Tibial nerve (tissue), 4 donors: ENCODE measurements around the gene CCL16. TPM values are rescaled to one million over a fixed set of nuclear protein-coding genes. Genes with fewer than 3 reads are reported as not detected.

Source experiments
- DNase-seq, 2 donors: peaks; one replicate each; pipeline ENCODE4 v3.0.0-alpha.2; 2019; ENCODE audit warnings: low spot score in 2 of 2
- H3K27ac ChIP-seq, 4 donors: fragments of 200-600 bp; sonication (generic) in 3 of 4; one replicate each; pipeline ENCODE4 v1.5.1; 2017 to 2019; ENCODE audit warnings: mild to moderate bottlenecking in 1 of 4
- H3K27me3 ChIP-seq, 2 donors: fragments of 200-600 bp; sonication (generic) in 1 of 2; one replicate each; pipeline versions ENCODE4 v1.5.1 to v1.6.0; 2017 to 2019
- H3K36me3 ChIP-seq, 3 donors: fragments of 200-600 bp; sonication (generic); one replicate each; pipeline ENCODE4 v1.5.1; 2018 to 2019
- H3K4me1 ChIP-seq, 4 donors: fragments of 200-600 bp; sonication (generic) in 3 of 4; one replicate each; pipeline ENCODE4 v1.5.1; 2017 to 2019
- H3K4me3 ChIP-seq, 4 donors: fragments of 200-600 bp; sonication (generic) in 3 of 4; one replicate each; pipeline ENCODE4 v1.5.1; 2017 to 2019; ENCODE audit warnings: mild to moderate bottlenecking in 1 of 4, moderate library complexity in 1 of 4
- H3K9me3 ChIP-seq, 4 donors: fragments of 200-600 bp; sonication (generic) in 3 of 4; one replicate each; pipeline ENCODE4 v1.5.1; 2017 to 2019
- EP300 ChIP-seq, 2 donors: sonication (generic); formaldehyde crosslinking; IDR thresholded peaks; one replicate each; pipeline ENCODE4 v1.6.1; 2017; ENCODE audit warnings: antibody characterized with exemption in 2 of 2, mild to moderate bottlenecking in 1 of 2
- POLR2A ChIP-seq, 2 donors: fragments of 450-650 bp; IDR thresholded peaks; one replicate each; pipeline ENCODE4 v1.6.1; 2017; ENCODE audit warnings: antibody characterized with exemption in 2 of 2, mild to moderate bottlenecking in 2 of 2, moderate library complexity in 2 of 2
- WGBS, 2 donors: methylation state at CpG; one replicate each; pipeline ENCODE4 v1.1.5; 2018; 5-methylcytosine and 5-hydroxymethylcytosine counted together
- total RNA-seq, 4 donors: library from RNA; depleted of rRNA; stranded (reverse); fragments of >200 nt; gene quantifications; one replicate each; pipeline ENCODE4 v1.1.0, GENCODE V29; 2016
- TF ChIP-seq, protein P1 (sequence below), 5 experiments: fragments of 200-600 bp in 3 of 5; fragments of 450-650 bp in 2 of 5; sonication (generic) in 3 of 5; IDR thresholded peaks; one replicate each; pipeline ENCODE4 v1.5.1; 2016 to 2019; ENCODE audit warnings: antibody characterized with exemption in 5 of 5, mild to moderate bottlenecking in 3 of 5, moderate library complexity in 2 of 5

The CCL16 gene
- total RNA-seq, 4 donors from 2014 or later = not detected

DNA sequence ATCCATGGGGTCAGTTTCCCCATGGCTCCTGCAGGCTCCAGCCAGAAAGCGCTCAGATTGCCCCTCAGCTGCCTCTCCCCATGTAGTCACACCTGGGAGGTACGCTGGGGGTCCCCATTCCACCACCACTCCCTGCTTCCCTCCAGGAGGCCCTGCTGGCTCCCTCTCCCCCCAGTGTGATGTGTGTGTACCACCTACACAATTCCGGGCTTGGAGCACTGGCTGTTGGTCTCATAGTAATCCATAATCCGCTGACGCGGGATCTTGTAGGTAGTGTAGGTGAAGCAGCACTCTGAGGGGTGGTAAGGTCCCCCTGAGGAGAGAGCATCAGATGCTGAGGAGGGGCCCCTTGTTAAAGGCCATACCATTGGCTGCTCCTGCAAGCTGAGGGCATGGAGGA lies 2.8 kb upstream of the CCL16 start:
- WGBS, 2 donors = 90 to 96% methylated on average over 6 of the region's 6 CpGs
- Histone ChIP-seq H3K9me3 (peaks cover 0 to 6% (median 0%) of the 10 kb centered on the region in 4 donors), H3K4me3 (peak overlapping the region in 1 of 4 donors; percentile 28), H3K36me3 (no peaks in the 10 kb centered on the region), H3K4me1 (no peaks in the 10 kb centered on the region), H3K27me3 (no peaks in the 10 kb centered on the region), H3K27ac (no peak overlapping the region)
- no peak for DNase-seq
- TF ChIP-seq EP300 (IDR thresholded peaks at IDR 0.05) = no peak

DNA sequence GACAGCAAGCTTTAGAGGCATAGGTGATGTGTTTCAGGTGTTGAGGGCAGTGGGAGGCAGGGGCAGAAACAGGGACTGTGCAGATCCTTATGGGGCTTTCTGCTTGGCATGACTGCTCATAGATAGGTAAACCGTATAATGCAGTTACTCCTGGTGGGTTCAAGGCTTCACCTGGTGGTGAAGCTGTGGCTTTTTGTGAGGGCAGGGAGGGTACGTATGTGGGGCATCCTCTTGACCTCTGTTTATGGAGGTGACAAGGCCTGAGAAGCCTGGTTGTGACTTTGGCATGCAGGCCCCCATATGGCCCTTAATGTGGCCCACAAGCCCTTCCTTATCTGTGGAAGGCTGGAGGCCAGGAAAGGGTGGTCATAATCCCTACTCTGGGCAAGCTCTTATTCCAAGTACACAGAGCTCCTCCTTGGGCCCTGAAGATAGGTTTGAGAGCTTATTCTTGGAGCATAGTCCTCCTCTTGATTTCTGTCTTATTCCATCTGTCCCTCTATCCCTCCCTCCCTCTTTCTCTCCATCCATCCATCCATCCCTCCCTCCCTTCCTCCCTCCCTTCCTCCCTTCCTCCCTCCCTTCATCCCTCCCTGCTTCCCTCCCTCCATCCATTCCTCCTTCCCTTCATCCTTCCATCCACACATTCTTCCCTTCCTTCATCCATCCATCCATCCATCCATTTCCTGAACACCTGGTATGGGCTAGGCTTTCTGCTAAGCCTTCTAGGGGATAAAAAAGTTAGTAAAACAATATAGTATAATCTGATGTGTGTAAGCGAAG lies 1.3 kb upstream of the CCL16 start:
- no peak overlapping the region for H3K27ac ChIP-seq
- WGBS, 2 donors = 85 to 87% methylated on average over 3 of the region's 3 CpGs
- H3K9me3 ChIP-seq = no peaks in the 10 kb centered on the region
- H3K4me3 ChIP-seq = no peak overlapping the region
- no peaks in the 10 kb centered on the region for H3K36me3 ChIP-seq
- no peaks in the 10 kb centered on the region for H3K4me1 ChIP-seq
- no peaks in the 10 kb centered on the region for H3K27me3 ChIP-seq
- TF ChIP-seq, protein P1, sequence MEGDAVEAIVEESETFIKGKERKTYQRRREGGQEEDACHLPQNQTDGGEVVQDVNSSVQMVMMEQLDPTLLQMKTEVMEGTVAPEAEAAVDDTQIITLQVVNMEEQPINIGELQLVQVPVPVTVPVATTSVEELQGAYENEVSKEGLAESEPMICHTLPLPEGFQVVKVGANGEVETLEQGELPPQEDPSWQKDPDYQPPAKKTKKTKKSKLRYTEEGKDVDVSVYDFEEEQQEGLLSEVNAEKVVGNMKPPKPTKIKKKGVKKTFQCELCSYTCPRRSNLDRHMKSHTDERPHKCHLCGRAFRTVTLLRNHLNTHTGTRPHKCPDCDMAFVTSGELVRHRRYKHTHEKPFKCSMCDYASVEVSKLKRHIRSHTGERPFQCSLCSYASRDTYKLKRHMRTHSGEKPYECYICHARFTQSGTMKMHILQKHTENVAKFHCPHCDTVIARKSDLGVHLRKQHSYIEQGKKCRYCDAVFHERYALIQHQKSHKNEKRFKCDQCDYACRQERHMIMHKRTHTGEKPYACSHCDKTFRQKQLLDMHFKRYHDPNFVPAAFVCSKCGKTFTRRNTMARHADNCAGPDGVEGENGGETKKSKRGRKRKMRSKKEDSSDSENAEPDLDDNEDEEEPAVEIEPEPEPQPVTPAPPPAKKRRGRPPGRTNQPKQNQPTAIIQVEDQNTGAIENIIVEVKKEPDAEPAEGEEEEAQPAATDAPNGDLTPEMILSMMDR (IDR thresholded peaks at IDR 0.05) = no peak
- TF ChIP-seq EP300 (IDR thresholded peaks at IDR 0.05) (no peak), POLR2A (IDR thresholded peaks at IDR 0.05) (no peak)
- no peak for DNase-seq

DNA sequence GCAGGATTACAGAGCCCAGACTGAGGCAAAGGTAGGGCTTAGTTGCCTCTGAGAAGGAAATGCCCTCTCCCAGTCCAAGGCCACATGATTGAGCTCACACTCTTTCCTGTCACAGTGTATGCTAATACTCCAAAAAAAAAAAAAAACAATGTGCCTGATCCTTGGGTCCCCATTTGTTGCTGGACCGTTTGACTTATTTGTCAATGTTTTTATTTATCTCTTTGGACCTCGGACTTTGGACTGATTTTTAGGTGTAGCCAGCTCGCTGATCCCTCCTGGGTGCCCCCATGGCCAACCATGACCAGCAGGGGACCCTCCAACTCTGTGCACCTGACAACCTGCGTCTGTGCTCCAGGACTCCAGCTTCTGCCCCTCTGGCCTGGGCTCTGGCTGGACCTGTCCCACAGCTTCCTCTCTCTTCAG lies 622 bp upstream of the CCL16 start:
- 69 to 82% methylated on average over 4 of the region's 4 CpGs for WGBS, 2 donors
- no peak for DNase-seq
- H3K4me3 ChIP-seq = no peak overlapping the region
- H3K4me1 ChIP-seq = no peaks in the 10 kb centered on the region
- H3K9me3 ChIP-seq = no peaks in the 10 kb centered on the region
- no peaks in the 10 kb centered on the region for H3K36me3 ChIP-seq
- H3K27me3 ChIP-seq = no peaks in the 10 kb centered on the region
- no peak overlapping the region for H3K27ac ChIP-seq
- TF ChIP-seq POLR2A (IDR thresholded peaks at IDR 0.05) = no peak
- no peak for TF ChIP-seq EP300 (IDR thresholded peaks at IDR 0.05)
- TF ChIP-seq, protein P1 (IDR thresholded peaks at IDR 0.05) = no peak

DNA sequence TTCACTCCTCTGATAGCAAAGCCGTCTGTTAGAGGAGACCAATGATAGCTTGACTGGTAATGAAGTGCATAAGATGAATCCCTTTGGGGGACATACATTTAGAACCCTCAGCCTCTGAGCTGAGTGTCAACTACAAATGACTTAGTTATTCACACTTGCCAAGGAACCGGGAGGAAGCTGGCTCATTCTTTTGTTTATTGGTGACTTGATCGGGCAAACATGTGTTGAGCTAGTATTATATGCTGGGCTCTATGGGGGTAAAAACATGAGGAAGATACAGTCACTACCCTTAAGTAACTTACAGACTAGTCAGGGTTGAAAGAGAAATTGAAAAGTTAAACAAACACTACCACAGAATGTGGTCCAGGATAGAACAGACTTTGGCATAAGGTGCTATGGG lies 3.0 kb downstream of the CCL16 start:
- Histone ChIP-seq H3K4me3 (no peak overlapping the region), H3K27ac (no peak overlapping the region), H3K36me3 (no peaks in the 10 kb centered on the region), H3K27me3 (no peaks in the 10 kb centered on the region), H3K9me3 (no peaks in the 10 kb centered on the region), H3K4me1 (peaks cover 0 to 5% (median 2%) of the 10 kb centered on the region in 4 donors)
- 74 to 86% methylated on average over 3 of the region's 3 CpGs for WGBS, 2 donors
- TF ChIP-seq, protein P1 (IDR thresholded peaks at IDR 0.05) = no peak
- TF ChIP-seq POLR2A (IDR thresholded peaks at IDR 0.05) (no peak), EP300 (IDR thresholded peaks at IDR 0.05) (no peak)
- no peak for DNase-seq

DNA sequence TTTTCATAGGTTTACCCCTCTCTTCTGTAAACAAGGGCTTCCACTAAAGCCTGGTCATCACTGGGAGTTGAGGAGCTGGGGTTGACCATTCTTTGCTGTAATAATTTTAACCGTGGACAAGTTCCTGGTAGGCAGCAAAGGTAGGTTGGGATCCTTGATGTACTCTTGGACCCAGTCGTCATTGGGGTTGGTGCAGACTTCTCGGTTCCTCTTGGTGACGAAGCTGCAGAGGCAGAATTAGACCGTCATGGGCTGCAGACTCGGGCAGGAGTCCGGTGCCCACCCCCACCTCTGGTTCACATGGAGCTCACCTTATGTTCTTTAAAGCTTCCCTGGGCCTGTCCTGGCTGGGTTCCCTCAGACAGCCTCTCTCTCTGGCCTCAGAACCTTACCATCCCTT lies 3.8 kb downstream of the CCL16 start:
- WGBS, 2 donors = 93 to 97% methylated on average over 7 of the region's 7 CpGs
- TF ChIP-seq, protein P1 (IDR thresholded peaks at IDR 0.05) = no peak
- TF ChIP-seq POLR2A (IDR thresholded peaks at IDR 0.05) (no peak), EP300 (IDR thresholded peaks at IDR 0.05) (no peak)
- Histone ChIP-seq H3K9me3 (no peaks in the 10 kb centered on the region), H3K27me3 (no peaks in the 10 kb centered on the region), H3K27ac (no peak overlapping the region), H3K4me1 (peaks cover 0 to 13% (median 2%) of the 10 kb centered on the region in 4 donors), H3K4me3 (no peak overlapping the region), H3K36me3 (no peaks in the 10 kb centered on the region)
- no peak for DNase-seq
